ENCODE data around the gene PSORS1C1.
"Not testable (repeated sequence)": the region's sequence is repeated elsewhere in the genome, so short reads cannot be mapped to it uniquely, and the experiment has no call there.

Gene PSORS1C1

DNA sequence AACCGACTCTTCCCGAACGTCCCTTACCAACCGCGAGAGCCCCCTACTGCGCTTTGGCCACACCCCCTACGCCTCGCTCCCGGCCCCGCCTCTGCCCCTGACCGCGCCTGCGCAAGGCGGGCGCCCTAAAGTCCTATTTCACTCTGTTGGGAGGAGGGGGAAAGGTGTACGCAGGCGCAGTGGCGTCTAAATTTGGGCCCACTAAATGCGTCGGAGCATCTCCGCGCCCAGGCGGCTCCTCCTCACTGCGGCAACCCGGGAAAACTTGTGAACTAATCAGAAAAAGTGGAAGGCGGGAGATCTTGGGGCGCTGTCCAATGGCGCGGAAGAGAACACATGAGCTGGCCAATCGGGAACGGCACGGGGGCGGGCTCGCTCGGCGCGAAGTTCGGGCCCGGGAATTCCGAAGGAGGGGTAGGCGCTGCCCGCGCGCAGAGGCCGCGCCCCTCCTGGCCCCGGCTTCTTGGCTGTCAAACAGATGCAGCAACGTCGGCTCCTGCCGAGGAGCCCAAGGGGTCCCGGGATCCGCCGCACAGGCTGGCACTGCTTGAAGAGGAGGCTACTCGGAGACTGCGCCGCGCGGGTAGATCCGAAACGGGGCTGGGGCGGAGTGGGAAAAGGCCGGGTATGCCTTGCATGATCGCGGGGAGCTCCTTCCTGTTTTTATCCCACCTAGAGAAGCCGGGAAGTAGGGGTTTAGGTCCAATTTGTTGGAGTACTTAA lies 43.7 kb downstream of the PSORS1C1 start, which contains the start of gene TCF19:
Gene TCF19, plus strand, starts transcription at position 450 of the 723 bp plus-strand sequence. CDS start 881 bp downstream, outside the sequence.
- DNase-seq (ENCODE audit: low spot score): peak; percentile 99

DNA sequence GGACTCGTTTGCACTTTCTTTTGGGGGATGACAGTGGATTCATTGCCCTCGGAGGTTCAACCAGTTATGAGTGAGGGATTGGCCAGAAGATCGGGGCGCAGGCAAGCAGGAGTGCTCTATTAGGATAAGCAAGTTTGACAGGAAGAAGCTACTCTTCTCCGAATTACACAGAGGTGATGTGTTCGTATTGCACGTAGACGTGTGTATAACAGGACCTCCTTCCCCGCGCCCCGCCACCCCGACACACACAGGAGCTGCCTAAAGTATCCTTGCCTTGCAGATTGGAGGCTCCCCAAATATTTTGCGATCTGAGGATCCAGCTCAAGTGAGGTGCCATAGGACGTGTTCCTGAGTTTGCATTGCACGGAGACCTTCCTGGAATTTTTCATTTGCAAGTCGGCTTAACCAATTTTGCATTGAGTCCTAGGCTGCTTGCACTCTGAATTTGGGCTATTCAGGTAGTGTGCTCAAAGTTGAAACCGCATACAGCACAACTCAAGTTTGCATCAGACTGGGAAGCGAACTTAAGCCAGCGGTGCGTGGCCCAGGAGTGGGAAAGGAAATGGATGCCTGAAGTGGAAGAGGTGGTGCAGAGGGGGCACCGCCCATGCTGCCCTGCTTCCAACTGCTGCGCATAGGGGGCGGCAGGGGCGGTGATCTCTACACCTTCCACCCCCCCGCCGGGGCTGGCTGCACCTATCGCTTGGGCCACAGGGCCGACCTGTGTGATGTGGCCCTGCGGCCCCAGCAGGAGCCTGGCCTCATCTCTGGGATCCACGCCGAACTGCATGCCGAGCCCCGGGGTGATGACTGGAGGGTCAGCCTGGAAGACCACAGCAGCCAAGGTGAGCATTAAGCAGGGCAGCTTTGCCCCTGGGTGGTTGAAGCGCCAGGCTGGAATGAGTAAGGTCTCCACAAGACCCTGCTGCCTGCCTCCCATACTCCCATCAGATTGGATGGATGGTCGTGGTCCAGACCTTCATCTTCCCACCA lies 44.6 kb downstream of the PSORS1C1 start:
- no peak for DNase-seq (ENCODE audit: low spot score)

GRCh38 chr6:31161216-31162126 lies 46.9 kb downstream of the PSORS1C1 start:
- DNase-seq (ENCODE audit: low spot score): no peak

GRCh38 chr6:31162463-31163165 lies 48.0 kb downstream of the PSORS1C1 start:
- no peak for DNase-seq (ENCODE audit: low spot score)

- no peak for DNase-seq (ENCODE audit: low spot score)
Observed at GRCh38 chr6:31163922-31164321, 49.3 kb downstream of the PSORS1C1 start.

DNA sequence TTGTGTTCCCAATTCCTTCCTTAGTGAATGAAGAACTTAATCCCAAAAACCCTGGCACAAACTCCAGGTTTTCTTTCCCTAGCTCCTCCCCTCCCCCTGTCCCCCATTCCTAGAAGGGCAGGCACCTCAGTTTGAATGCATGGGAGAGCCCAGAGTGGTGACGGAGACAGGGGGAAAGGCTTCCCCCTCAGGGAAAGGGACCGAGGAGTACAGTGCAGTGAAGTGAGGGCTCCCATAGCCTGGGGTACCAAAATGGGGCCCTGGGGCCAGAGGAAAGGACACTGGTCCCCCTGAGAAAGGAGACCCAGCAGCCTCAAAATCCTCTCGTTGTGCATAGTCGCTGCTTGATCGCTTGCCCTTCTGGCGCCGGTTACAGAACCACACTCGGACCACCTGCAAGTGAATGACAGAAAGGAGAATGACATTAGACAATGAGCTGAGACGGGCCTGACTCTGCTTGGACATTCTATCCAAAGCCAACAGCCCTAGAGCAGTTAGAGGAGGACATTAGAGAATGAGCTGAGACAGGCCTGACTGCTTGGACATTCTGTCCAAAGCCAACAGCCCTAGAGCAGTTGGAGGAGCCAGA lies 50.0 kb downstream of the PSORS1C1 start:
- DNase-seq (ENCODE audit: low spot score): not testable (repeated sequence)

- not testable (repeated sequence) for DNase-seq (ENCODE audit: low spot score)
Observed at GRCh38 chr6:31165064-31165832, 50.6 kb downstream of the PSORS1C1 start.

DNA sequence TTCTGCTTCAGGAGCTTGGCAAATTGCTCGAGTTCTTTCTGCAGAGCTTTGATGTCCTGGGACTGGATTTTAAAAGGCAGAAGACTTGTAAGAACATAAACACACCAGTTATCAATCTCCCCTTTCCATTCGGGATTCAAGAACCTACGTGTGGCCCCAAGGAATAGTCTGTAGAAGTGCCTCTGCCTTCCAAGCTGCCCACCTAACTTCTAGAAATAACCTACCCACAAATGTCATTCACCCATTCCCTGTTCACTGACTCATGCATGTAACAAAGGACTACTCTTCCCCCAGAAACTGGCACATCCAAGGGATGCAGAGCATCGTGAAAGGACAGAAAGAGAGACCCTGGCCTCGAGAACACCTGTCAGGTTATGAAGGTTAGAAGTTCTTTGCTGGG lies 51.4 kb downstream of the PSORS1C1 start:
- DNase-seq (ENCODE audit: low spot score): no peak

GRCh38 chr6:31168606-31169005 lies 54.0 kb downstream of the PSORS1C1 start:
- DNase-seq (ENCODE audit: low spot score): no peak

DNA sequence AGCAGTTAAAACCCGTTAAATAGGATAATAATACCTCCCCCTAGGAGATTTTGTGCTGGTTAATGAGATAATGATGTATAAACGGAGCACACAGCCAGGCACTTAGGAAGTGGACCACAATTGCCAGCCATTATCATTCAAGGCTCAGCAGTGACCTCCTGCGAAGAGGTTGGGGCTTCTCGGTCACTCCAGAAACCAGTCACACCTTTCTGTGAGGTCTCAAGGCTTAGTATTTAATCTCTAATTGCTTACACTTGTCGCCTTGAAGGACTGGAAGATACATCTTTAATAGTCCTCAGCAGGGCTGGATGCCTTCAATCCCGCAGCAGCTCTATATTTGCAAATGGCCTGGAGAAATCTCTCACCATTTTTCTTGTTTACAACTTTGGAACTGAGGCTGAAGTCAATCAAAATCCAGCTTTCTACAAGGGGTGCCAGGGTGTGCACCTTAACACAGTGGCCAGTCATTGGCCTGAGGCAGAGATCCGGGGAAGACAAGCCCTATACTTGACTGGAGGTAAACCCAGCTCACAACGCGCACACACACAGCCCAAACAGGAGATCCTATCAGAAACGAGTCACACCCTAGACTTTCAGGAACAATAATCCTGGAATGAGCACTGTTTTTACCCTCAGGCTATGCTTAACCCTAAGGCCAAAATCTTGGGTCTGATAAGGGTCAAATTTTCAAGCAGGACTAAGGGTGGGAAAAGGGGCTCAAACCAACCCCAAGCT lies 54.7 kb downstream of the PSORS1C1 start:
- no peak for DNase-seq (ENCODE audit: low spot score)

DNA sequence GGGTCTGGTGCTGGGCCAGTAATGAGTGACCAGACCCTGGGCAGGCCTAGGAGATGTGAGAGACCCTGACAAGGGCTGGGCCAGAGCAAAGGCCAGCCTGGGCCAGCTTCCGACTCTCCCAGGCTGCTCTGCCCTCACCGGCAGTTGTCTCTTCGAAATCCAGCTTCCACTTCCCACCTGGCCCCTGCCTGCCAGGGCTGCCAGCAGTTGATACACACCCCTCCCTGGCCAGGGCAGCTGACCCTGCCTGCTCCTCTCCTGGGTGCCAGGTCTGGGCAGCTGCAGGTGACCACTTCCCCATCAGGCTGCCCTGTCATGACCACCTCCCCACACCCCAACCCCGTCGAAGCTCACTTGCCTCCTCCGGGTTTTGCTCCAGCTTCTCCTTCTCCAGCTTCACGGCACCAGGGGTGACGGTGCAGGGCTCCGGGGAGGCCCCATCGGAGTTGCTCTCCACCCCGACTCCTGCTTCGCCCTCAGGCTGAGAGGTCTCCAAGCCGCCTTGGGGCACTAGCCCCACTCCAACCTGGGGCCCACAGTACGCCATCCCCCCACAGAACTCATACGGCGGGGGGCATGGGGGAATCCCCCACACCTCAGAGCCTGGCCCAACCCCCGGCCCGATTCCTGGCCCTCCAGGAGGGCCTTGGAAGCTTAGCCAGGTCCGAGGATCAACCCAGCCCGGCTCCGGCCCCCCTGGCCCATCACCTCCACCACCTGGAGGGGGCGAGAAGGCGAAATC lies 55.4 kb downstream of the PSORS1C1 start:
- DNase-seq (ENCODE audit: low spot score): not testable (repeated sequence)

DNA sequence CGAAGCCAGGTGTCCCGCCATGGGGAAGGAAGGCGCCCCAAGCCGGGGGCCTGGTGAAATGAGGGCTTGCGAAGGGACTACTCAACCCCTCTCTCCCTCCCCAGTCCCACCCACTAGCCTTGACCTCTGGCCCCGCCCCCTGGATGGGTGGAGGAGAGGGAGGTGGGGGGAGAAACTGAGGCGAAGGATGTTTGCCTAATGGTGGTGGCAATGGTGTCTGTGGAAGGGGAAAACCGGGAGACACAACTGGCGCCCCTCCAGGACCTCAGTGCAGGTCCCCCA lies 55.9 kb downstream of the PSORS1C1 start, which contains the start of gene POU5F1:
Gene POU5F1, minus strand, starts transcription at position 83 of the 282 bp plus-strand sequence. Its CDS starts 62 bp downstream, at position 21.
- no peak for DNase-seq (ENCODE audit: low spot score)

DNA sequence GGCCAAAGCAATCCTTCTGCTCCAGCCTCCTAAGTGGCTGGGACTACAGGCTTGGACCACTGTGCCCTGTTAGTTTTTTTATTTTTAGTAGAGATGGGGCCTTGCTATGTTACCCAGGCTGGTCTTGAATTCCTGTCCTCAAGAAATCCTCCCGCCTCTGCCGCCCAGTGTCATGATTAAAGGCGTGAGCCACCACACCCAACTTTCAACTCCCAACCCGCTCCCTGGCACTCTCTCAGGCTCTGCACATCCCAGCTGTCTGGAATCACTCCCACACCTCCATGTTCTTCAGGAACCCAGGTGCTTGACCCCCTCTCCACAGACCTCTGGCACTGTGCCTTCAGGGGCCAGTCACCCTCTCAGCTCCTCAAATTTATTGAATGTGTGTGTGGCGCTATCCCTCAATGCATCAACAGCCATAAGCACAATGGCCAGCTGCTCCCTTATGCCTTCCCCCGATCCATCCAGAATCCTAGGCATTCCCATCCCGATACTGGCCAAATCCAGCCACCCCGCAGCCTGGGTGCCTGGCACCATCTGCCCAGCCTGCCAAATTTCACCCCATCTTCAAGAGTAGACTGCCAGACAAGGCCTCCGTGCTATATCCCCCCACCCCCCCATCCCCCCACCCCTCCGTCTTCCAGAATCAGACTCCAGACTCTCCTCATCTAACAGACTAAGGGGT lies 56.5 kb downstream of the PSORS1C1 start:
- DNase-seq (ENCODE audit: low spot score): no peak

DNA sequence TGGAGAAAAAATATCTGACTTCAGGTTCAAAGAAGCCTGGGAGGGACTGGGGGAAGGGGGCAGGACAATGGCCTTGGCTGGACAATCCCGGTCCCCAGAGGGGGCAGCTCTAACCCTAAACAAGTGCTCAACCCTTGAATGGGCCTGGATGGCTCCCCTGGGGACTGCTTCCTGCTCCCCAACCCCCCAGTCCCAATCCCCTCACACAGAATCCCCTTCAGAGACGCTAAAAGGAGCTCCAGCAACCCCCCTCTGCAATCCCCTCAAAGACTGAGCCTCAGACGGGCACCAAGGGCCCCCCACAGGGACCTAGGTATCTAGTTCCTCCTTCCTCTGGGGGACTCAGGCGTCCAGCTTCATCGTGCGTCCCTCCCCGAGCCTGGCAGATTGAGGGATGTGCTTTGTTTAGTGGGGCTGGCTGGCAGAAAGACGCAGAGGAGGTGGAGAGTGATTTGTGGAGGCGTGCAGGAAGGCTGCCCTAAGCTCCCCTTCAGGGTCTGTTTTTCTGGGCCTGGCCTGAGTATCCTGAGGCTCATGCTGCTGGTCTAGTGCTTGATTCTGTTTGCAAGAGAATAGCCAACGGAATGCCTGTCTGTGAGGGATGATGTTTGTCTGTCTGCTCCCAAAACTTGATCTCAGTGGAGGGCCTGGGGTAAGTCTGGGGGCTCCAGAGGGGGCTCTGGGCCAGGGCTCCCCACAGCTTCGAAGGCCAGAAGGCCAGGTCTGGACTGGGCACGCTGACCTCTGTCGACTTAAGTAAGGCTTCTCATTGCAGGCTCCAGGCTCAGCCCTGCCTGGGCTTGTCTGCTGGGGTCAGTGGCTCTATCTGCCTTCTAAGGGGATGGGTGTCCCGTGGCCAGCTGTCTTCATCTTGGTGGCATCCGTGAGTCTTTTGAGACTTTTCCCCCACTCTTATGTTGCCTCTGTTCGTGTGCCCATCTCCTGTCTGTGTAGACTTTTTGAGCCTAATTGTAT lies 57.6 kb downstream of the PSORS1C1 start:
- no peak for DNase-seq (ENCODE audit: low spot score)

- DNase-seq (ENCODE audit: low spot score): no peak
Observed at GRCh38 chr6:31172973-31173384, 58.4 kb downstream of the PSORS1C1 start.

GRCh38 chr6:31173406-31173805 lies 58.8 kb downstream of the PSORS1C1 start:
- no peak for DNase-seq (ENCODE audit: low spot score)

Data from SK-N-DZ (cell line).